GM12873 (cell line): ENCODE results near the gene GADL1.

Source experiments
- TF ChIP-seq, protein P1 (sequence below): IDR thresholded peaks from 2 replicates; pipeline ENCODE4 v1.5.1; 2012; ENCODE audit warnings: low read depth, mild to moderate bottlenecking, moderate library complexity, low read length, control low read depth; ENCODE audit not compliant: insufficient read depth; ENCODE audit errors: missing control alignments

The GADL1 gene

DNA sequence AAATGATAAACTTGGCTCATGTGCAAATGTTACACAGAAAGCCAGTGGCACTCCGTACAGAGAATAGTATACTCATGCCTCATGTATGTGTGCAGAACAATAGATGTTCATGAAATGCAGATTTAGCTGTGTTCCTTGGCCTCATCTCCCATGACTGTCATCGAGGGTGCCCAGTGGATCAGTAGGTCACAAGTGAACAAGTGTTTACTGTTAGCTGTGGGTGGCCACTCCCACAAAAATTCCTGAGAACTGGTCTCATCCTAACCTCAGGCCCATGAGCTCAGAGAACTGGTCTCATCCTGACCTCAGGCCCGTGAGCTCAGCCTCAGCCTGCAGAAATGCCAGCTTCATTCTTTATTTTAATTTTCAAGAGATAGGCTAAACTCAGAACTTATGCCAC lies 124.1 kb downstream of the GADL1 start:
- TF ChIP-seq, protein P1, sequence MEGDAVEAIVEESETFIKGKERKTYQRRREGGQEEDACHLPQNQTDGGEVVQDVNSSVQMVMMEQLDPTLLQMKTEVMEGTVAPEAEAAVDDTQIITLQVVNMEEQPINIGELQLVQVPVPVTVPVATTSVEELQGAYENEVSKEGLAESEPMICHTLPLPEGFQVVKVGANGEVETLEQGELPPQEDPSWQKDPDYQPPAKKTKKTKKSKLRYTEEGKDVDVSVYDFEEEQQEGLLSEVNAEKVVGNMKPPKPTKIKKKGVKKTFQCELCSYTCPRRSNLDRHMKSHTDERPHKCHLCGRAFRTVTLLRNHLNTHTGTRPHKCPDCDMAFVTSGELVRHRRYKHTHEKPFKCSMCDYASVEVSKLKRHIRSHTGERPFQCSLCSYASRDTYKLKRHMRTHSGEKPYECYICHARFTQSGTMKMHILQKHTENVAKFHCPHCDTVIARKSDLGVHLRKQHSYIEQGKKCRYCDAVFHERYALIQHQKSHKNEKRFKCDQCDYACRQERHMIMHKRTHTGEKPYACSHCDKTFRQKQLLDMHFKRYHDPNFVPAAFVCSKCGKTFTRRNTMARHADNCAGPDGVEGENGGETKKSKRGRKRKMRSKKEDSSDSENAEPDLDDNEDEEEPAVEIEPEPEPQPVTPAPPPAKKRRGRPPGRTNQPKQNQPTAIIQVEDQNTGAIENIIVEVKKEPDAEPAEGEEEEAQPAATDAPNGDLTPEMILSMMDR = no peak

DNA sequence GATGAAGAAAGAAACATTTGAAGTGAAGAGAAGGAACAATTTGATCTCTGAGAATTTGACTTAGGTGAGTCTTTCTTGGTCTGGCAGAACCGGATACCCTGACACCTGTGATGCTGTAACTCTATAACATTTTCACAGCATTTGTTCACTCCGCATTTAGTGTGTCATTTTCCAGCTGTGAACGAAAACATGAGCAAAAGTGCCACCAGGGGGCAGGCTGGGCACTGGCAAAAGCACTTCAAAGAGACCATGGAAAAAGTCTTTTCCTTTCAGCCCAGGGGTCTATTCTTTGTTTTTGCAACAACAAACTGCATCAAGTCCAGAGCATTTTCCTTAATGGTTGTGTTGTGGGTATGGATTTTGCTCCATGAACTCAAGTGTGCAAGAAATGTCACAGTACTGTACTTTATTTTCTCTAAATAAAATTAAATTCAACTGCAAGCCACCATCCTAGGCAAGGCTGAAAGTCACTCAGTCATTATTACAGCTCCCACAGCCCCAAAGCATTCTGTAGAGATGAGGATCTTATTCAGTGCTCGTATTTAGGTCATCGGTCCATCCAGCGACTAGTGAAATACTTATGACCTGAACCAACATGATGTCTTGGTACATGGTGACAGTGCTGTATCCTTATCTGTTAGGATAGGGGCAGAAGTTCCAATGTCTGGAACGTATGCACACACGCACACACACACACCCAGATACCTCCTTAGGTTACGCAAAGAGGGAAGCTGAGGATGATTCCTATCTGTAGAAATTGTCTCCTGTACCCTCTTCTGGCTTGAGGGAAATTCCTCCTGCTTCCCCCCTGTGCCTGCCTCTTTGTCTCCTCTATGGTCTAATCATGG lies 125.5 kb downstream of the GADL1 start:
- TF ChIP-seq, protein P1 = peak; percentile 79

DNA sequence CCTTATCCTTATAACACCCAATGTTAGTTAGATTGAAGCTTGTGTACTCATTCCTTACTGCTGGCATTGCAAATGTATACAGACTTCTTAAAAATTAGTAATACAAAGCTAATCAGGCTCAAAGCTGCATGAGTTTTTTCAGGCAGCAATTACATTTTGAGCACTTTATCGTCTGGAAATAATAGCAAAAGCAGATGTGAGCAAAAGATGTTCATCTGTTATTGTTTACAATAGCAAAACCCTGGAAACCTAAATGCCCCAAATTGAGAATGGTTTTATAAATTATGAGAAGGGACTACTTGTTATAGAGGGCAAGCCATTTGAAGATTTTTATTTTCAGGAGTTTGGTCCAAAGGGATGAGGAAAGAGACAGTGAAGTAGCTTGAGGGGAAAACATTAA lies 126.4 kb downstream of the GADL1 start:
- TF ChIP-seq, protein P1 = no peak

DNA sequence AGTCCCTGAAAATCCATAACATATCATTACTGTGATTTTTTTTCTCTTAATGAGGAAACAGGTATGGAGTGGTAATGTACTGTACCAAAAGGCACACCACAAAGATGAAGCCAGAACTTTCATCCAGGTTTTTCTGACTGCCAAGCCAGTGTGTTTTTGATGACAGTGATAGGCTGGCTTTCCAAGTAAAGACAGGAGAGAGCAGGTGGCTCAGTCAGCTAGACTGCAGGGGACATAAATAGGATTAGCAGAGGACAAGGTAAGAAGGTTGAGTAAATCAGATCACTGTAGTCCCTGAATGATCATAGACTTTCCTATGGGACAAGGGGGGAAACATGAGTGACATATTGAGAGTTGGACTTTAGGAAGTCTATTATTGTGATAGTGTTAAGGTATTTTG lies 127.9 kb downstream of the GADL1 start:
- TF ChIP-seq, protein P1 = no peak

DNA sequence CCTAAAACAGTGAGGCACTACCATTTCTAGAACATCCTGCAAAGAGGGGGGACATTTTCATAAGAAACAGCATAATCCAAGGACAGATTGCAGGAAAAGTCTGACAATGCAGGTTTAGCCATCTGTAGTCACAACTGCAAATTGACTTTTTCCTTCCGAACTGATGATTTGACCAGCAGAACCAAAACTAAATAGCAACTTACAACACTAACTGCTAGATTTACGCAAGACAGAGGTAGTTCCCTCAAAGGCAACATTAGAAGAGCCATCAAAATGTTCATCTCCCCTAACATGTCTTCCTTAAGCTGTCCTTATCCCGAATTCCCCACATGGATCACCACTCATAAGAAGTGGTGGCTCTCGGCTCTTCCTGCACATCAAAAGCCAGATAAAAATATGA lies 129.6 kb downstream of the GADL1 start:
- TF ChIP-seq, protein P1 = no peak

DNA sequence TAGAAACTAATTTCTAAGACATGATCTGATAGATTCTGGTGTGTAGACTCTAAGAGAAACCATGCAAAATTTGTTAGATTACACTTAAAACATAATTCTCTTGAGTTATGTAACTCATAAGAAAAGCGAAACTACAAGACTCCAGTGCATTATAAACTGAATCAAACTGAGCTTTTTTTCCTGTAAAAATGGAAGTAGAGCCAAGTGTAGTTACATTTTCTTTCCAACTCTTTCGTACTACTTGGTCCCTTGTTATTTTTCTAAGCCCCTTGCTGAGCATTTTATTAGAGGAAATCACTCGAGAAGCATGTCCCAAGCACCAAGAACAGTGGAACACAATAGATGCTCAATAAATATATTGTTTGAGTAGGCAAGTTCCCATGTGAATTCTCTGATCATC lies 130.2 kb downstream of the GADL1 start:
- TF ChIP-seq, protein P1 = no peak

DNA sequence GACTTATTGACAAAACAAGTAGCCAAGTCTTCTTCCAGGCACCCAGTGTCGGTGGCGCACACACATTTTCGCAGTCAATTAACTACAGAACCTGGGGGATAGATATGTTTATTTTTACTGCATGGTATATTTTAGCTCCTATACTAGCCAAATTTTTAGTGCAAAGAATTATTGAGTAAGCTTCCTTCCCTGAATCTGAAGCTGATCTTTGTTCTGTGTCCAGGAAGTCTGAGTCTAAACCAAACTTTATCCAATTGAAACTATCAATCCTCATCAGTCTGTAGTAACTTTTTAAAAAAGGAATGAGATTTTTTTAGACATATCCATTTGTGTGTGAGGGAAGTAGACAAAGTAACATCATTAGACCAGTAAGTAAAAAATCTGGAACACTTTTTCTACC lies 133.1 kb downstream of the GADL1 start:
- TF ChIP-seq, protein P1 = no peak
